ENCODE measurements around the gene ZBED4.

GRCh38 chr22:49826603-49827270 lies 26.9 kb upstream of the ZBED4 start:
- no peak for TF ChIP-seq TAF1 (conservative IDR thresholded peaks at IDR 0.05)
- TF ChIP-seq, protein P1, sequence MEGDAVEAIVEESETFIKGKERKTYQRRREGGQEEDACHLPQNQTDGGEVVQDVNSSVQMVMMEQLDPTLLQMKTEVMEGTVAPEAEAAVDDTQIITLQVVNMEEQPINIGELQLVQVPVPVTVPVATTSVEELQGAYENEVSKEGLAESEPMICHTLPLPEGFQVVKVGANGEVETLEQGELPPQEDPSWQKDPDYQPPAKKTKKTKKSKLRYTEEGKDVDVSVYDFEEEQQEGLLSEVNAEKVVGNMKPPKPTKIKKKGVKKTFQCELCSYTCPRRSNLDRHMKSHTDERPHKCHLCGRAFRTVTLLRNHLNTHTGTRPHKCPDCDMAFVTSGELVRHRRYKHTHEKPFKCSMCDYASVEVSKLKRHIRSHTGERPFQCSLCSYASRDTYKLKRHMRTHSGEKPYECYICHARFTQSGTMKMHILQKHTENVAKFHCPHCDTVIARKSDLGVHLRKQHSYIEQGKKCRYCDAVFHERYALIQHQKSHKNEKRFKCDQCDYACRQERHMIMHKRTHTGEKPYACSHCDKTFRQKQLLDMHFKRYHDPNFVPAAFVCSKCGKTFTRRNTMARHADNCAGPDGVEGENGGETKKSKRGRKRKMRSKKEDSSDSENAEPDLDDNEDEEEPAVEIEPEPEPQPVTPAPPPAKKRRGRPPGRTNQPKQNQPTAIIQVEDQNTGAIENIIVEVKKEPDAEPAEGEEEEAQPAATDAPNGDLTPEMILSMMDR (IDR thresholded peaks at IDR 0.05; ENCODE audit: low read depth, low read length, missing input control): no peak
- no peak for TF ChIP-seq HNF4A (conservative IDR thresholded peaks at IDR 0.05)
- TF ChIP-seq JUND (IDR thresholded peaks at IDR 0.05): no peak
